Liver (tissue), 9 donors: Measurements from ENCODE around the gene NDUFA7. TPM values are rescaled to one million over a fixed set of nuclear protein-coding genes. Genes with fewer than 3 reads are reported as not detected.
"Not testable (repeated sequence)": the region's sequence is repeated elsewhere in the genome, so short reads cannot be mapped to it uniquely, and the experiment has no call there.

ENCODE experiments used
- DNase-seq: peaks from one replicate; pipeline ENCODE4 v3.0.0-alpha.2; 2017; ENCODE audit warnings: low spot score
- H3K27ac ChIP-seq, 2 donors: one replicate each; pipeline ENCODE4 v1.7.0; 2013; ENCODE audit warnings: inconsistent platforms in 2 of 2, low read length in 2 of 2, control low read depth in 1 of 2, low read depth in 1 of 2, mild to moderate bottlenecking in 1 of 2
- H3K27me3 ChIP-seq, 4 donors: one replicate each; pipeline versions ENCODE4 v1.6.1 to v1.7.0; 2013; ENCODE audit warnings: low read length in 3 of 4, inconsistent platforms in 1 of 4, mild to moderate bottlenecking in 1 of 4, moderate library complexity in 1 of 4; ENCODE audit not compliant: control insufficient read depth in 4 of 4, insufficient read depth in 4 of 4
- H3K36me3 ChIP-seq, 4 donors: one replicate each; pipeline versions ENCODE4 v1.6.1 to v1.7.0; 2013; ENCODE audit warnings: low read length in 3 of 4, mild to moderate bottlenecking in 3 of 4, low read depth in 1 of 4, moderate library complexity in 1 of 4; ENCODE audit not compliant: control insufficient read depth in 4 of 4, insufficient read depth in 3 of 4
- H3K4me1 ChIP-seq, 4 donors: one replicate each; pipeline versions ENCODE4 v1.6.1 to v1.7.0; 2013; ENCODE audit warnings: low read length in 3 of 4, mild to moderate bottlenecking in 3 of 4, moderate library complexity in 1 of 4; ENCODE audit not compliant: control insufficient read depth in 4 of 4, insufficient read depth in 4 of 4
- H3K4me3 ChIP-seq, 3 donors: one replicate each; pipeline versions ENCODE4 v1.6.1 to v1.7.0; 2013; ENCODE audit warnings: low read length in 3 of 3, control low read depth in 1 of 3, low read depth in 1 of 3, mild to moderate bottlenecking in 1 of 3
- H3K9ac ChIP-seq, 2 donors: one replicate each; pipeline ENCODE4 v1.7.0; 2013; ENCODE audit warnings: low read length in 2 of 2, mild to moderate bottlenecking in 2 of 2, moderate library complexity in 2 of 2, control low read depth in 1 of 2, low read depth in 1 of 2
- H3K9me3 ChIP-seq, 4 donors: one replicate each; pipeline versions ENCODE4 v1.6.1 to v1.7.0; 2013; ENCODE audit warnings: low read length in 3 of 4; ENCODE audit not compliant: control insufficient read depth in 4 of 4
- FOXA1 ChIP-seq: IDR thresholded peaks from 2 replicates; pipeline ENCODE4 v1.6.1; 2016; ENCODE audit warnings: antibody characterized with exemption
- FOXA2 ChIP-seq: IDR thresholded peaks from 2 replicates; pipeline ENCODE4 v1.6.1; 2016; ENCODE audit warnings: antibody characterized with exemption
- GABPA ChIP-seq, 2 donors: IDR thresholded peaks in 1 of 2; conservative IDR thresholded peaks in 1 of 2; 2 replicates each; pipeline ENCODE4 v1.6.1; 2016; ENCODE audit warnings: antibody characterized with exemption in 2 of 2, mild to moderate bottlenecking in 1 of 2, moderate library complexity in 1 of 2
- HNF4A ChIP-seq, 2 donors: conservative IDR thresholded peaks; 2 replicates each; pipeline ENCODE4 v1.6.1; 2016; ENCODE audit warnings: antibody characterized with exemption in 2 of 2, mild to moderate bottlenecking in 2 of 2
- SP1 ChIP-seq: IDR thresholded peaks from 2 replicates; pipeline ENCODE4 v1.6.1; 2018; ENCODE audit warnings: antibody characterized with exemption, mild to moderate bottlenecking
- WGBS: extraction: QIAGEN DNeasy Blood & Tissue Kit; methylation state at CpG from one replicate; pipeline ENCODE4 v1.1.7; 2013; 5-methylcytosine and 5-hydroxymethylcytosine counted together
- polyA plus RNA-seq, 2 donors: library from polyadenylated mRNA; stranded (reverse) in 1 of 2; unstranded in 1 of 2; fragments of 200-250 nt in 1 of 2; fragments of >200 nt in 1 of 2; fragmentation: Nextera tagmentation in 1 of 2; extraction: Ambion mirVana in 1 of 2; gene quantifications; one replicate each; pipeline versions ENCODE4 v1.2.1 to v1.2.3, GENCODE V29; 2013 to 2015
- total RNA-seq, 2 donors: library from RNA; depleted of rRNA; stranded (reverse); fragments of >200 nt; gene quantifications; one replicate each; pipeline ENCODE4 v1.2.3, GENCODE V29; 2014
- TF ChIP-seq, protein P1 (sequence below): IDR thresholded peaks from 2 replicates; pipeline ENCODE4 v1.6.1; 2016; ENCODE audit warnings: antibody characterized with exemption, mild to moderate bottlenecking
- TF ChIP-seq, protein P2 (sequence below): fragments of 150-350 bp; IDR thresholded peaks from 2 replicates; pipeline ENCODE4 v1.5.1; 2017; ENCODE audit warnings: improper control_type of control experiment, low read depth, low read length; ENCODE audit not compliant: missing input control
- TF ChIP-seq, protein P3 (sequence below): IDR thresholded peaks from 2 replicates; pipeline ENCODE4 v1.6.1; 2016; ENCODE audit warnings: antibody characterized with exemption
- TF ChIP-seq, protein P4 (sequence below): IDR thresholded peaks from 2 replicates; pipeline ENCODE4 v1.6.1; 2016; ENCODE audit warnings: antibody characterized with exemption
- donor health status: healthy.
- donor health status: healthy.
- donor health status: healthy.
- donor health status: healthy.
- donor health status: healthy.

NDUFA7 gene
- total and polyA plus RNA-seq, 4 donors, result 19.6 to 101 (median 55.7) TPM

DNA sequence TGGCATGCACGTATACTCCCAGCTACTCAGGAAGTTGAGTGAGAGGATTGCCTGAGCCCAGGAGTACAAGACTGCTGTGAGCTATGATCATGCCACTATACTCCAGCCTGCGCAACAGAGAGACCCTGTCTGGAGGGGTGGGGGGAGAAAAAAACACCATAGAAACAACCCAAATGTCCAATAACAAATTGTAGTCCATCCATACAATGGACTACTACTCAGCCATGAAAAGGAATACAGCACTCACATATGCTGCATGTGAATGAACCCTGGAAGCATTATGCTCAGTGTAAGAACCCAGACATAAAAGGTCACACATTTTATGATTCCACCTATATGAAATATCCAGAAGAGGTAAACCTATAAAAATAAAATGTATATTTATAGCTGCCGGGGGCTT lies 55.3 kb downstream of the NDUFA7 start:
- H3K4me1 ChIP-seq, result peaks cover 0 to 8% (median 4%) of the 10 kb centered on the region in 4 donors
- H3K9me3 ChIP-seq, result no peaks in the 10 kb centered on the region
- H3K9ac ChIP-seq, result no peak overlapping the region
- no peak overlapping the region for H3K27ac ChIP-seq
- no peak for DNase-seq
- H3K4me3 ChIP-seq, result no peak overlapping the region
- H3K36me3 ChIP-seq, result peaks cover 0 to 16% (median 7%) of the 10 kb centered on the region in 4 donors
- WGBS, result 76% methylated on average over 3 of the region's 3 CpGs
- H3K27me3 ChIP-seq, result no peaks in the 10 kb centered on the region
- TF ChIP-seq FOXA1, result no peak
- TF ChIP-seq GABPA (IDR thresholded peaks at IDR 0.05 in 1 of 2, conservative IDR thresholded peaks at IDR 0.05 in 1 of 2), result no peak
- TF ChIP-seq, protein P1, sequence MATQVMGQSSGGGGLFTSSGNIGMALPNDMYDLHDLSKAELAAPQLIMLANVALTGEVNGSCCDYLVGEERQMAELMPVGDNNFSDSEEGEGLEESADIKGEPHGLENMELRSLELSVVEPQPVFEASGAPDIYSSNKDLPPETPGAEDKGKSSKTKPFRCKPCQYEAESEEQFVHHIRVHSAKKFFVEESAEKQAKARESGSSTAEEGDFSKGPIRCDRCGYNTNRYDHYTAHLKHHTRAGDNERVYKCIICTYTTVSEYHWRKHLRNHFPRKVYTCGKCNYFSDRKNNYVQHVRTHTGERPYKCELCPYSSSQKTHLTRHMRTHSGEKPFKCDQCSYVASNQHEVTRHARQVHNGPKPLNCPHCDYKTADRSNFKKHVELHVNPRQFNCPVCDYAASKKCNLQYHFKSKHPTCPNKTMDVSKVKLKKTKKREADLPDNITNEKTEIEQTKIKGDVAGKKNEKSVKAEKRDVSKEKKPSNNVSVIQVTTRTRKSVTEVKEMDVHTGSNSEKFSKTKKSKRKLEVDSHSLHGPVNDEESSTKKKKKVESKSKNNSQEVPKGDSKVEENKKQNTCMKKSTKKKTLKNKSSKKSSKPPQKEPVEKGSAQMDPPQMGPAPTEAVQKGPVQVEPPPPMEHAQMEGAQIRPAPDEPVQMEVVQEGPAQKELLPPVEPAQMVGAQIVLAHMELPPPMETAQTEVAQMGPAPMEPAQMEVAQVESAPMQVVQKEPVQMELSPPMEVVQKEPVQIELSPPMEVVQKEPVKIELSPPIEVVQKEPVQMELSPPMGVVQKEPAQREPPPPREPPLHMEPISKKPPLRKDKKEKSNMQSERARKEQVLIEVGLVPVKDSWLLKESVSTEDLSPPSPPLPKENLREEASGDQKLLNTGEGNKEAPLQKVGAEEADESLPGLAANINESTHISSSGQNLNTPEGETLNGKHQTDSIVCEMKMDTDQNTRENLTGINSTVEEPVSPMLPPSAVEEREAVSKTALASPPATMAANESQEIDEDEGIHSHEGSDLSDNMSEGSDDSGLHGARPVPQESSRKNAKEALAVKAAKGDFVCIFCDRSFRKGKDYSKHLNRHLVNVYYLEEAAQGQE, result no peak
- no peak for TF ChIP-seq SP1

DNA sequence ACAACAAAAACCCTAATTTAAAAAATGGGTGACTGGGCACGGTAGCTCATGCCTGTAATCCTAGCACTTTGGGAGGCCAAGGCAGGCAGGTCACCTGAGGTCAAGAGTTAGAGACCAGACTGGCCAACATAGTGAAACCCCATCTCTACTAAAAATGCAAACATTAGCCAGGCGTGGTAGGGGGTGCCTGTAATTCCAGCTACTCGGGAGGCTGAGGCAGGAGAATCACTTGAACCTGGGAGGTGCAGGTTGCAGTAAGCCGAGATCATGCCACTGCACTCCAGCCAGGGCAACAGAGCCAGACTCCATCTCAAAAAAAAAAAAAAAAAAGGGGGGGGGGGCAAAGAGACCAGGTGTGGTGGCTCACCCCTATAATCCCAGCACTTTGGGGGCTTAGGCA lies 56.9 kb downstream of the NDUFA7 start:
- not testable (repeated sequence) for H3K27ac ChIP-seq, H3K9ac ChIP-seq, H3K4me3 ChIP-seq, H3K4me1 ChIP-seq, DNase-seq, H3K9me3 ChIP-seq, H3K27me3 ChIP-seq
- WGBS, result 87% methylated on average over 4 of the region's 4 CpGs
- peaks cover 0 to 21% (median 7%) of the 10 kb centered on the region in 4 donors for H3K36me3 ChIP-seq

DNA sequence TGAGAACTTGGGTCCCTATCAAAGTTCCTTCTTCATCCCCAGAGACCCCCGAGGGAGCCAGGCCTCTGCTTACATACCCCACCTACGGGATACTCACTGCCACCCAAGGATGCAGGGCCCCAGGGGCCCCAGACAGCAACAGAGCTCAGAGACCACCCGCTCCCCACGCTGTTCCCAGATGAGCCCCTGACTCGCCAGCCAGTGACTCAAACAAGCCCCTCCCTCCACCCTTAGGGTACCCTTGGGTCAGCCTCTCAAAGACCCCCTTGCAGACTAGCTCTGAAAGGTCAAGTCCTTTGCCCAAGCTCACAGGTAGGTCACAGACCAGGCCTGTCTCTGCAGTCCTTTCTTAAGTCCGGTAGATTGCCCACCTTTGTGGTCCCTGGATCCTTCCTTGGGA lies 58.7 kb downstream of the NDUFA7 start:
- WGBS, result 98% methylated on average over 6 of the region's 6 CpGs
- Histone ChIP-seq H3K27me3 (no peaks in the 10 kb centered on the region), H3K36me3 (peaks cover 3 to 30% (median 10%) of the 10 kb centered on the region in 4 donors), H3K27ac (no peak overlapping the region), H3K9me3 (no peaks in the 10 kb centered on the region), H3K9ac (no peak overlapping the region), H3K4me3 (no peak overlapping the region), H3K4me1 (no peaks in the 10 kb centered on the region)
- DNase-seq, result no peak
- TF ChIP-seq, protein P2, sequence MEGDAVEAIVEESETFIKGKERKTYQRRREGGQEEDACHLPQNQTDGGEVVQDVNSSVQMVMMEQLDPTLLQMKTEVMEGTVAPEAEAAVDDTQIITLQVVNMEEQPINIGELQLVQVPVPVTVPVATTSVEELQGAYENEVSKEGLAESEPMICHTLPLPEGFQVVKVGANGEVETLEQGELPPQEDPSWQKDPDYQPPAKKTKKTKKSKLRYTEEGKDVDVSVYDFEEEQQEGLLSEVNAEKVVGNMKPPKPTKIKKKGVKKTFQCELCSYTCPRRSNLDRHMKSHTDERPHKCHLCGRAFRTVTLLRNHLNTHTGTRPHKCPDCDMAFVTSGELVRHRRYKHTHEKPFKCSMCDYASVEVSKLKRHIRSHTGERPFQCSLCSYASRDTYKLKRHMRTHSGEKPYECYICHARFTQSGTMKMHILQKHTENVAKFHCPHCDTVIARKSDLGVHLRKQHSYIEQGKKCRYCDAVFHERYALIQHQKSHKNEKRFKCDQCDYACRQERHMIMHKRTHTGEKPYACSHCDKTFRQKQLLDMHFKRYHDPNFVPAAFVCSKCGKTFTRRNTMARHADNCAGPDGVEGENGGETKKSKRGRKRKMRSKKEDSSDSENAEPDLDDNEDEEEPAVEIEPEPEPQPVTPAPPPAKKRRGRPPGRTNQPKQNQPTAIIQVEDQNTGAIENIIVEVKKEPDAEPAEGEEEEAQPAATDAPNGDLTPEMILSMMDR, result no peak
- TF ChIP-seq, protein P3, sequence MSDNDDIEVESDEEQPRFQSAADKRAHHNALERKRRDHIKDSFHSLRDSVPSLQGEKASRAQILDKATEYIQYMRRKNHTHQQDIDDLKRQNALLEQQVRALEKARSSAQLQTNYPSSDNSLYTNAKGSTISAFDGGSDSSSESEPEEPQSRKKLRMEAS, result no peak
- TF ChIP-seq HNF4A (conservative IDR thresholded peaks at IDR 0.05) (no peak), FOXA2 (no peak)
- TF ChIP-seq, protein P4, sequence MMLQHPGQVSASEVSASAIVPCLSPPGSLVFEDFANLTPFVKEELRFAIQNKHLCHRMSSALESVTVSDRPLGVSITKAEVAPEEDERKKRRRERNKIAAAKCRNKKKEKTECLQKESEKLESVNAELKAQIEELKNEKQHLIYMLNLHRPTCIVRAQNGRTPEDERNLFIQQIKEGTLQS, result no peak
